HG03108 (cell line): ENCODE measurements around the gene LRRC56.

Experiments
- ATAC-seq: cut with Tn5 transposase; IDR thresholded peaks from one replicate; pipeline ENCODE4 v1.9.1; 2021; ENCODE audit warnings: moderate library complexity; ENCODE audit not compliant: unreplicated experiment

The LRRC56 gene

GRCh38 chr11:592501-592900 is 55.2 kb downstream of the LRRC56 start:
- no peak for ATAC-seq

DNA sequence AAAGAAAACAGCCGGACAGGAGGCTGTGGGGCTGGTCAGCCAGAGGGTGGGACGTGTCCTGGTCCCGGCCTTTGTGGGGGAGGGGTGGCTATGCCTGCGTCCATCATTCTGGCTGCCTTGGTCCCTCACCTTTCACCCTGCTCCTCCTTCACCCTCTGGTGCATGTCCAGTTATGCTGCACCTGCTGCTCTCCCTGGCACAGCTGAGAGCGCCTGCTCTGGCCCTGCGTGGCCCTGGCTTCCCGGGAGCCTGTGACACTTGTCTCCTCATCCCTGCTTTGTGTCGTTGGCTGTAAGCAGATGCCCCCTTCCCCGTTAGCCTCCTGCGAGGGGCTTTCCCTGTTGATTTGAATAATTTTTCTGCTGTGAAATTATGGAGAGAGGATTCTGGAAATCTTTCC is 55.6 kb downstream of the LRRC56 start:
- ATAC-seq: no peak

GRCh38 chr11:593347-593746 is 56.0 kb downstream of the LRRC56 start:
- ATAC-seq: no peak

DNA sequence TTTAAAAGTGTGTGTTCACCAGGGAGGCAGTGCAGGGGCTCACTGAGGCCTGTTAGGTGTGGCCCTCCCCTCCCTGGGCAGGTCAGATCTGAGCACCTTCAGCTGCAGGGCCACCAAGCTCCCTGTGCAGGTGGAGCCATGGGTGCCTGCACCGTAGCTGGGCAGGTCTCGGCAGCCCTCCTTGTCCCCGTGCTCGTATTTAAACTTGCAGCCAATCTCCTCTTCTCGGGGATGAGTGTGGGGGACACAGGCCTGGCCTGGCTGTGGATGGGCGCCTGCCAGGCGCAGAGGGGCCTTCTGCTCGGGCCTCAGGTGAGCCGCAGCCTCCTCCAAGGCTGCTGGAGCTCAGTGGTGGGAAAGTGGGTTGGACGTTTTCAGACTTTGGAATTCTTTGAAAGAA is 58.1 kb downstream of the LRRC56 start:
- ATAC-seq: no peak

GRCh38 chr11:596374-596773 is 59.0 kb downstream of the LRRC56 start:
- ATAC-seq: no peak

- ATAC-seq: no peak
These were observed 59.9 kb downstream of the LRRC56 start for GRCh38 chr11:597166-597725.

GRCh38 chr11:598005-598680 is 60.8 kb downstream of the LRRC56 start:
- ATAC-seq: no peak

DNA sequence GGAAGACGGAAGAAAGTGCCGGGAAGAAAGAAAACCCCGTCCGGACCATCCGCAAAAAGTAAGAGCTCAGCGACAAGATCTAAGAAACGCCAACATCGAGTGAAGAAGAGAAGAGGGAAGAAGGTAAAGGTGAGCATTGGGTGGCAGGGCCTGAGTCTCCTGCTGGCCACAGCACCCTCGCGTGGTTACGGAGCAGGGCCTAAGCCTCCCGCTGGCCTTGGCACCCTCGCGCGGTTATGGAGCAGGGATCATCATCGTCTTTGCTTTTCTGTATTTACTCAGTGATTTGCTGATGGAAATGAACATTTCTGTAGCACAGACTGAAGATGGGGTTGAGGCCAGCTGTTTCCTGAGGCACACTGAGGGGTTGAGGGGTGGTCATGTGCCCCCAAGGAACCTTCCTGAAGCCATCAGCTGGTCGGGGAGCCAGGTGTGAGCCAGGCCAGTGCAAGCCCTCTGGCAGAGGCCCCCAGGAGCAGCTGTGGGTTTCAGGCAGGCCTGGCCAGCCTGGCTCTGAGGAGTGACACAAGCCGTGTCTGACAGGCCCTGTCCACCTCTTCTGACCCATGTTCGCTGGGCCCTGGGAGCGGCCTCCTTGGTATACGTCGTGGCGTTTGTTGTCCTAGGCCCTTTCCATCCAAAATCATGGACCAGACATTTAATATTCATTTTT is 64.4 kb downstream of the LRRC56 start:
- ATAC-seq: no peak

DNA sequence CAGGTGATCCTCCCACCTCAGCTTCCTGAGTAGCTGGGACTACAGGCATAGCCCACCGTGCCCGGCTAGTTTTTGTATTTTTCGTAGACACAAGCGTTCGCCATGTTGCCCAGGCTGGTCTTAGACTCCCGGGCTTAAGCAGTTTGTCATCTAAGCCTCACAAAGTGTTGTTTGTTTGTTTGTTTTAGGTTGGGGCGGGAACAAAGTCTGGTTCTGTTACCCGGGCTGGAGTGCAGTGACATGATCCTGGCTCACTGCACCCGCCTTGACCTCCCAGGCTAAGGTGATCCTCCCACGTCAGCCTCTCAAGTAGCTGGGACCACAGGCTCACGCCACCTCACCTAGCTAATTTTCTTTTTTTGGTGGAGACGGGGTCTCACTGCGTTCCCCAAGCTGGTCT is 65.8 kb downstream of the LRRC56 start:
- ATAC-seq: no peak
